HCT116 (cell line): ENCODE measurements around the gene ZDHHC1.

Experiments used
- CEBPB ChIP-seq: IDR thresholded peaks from 2 replicates; pipeline ENCODE4 v1.6.1; 2012; ENCODE audit warnings: low read depth
- CTCF ChIP-seq, 3 experiments: fragments of 200-600 bp in 1 of 3; sonication (generic) in 1 of 3; IDR thresholded peaks in 2 of 3; conservative IDR thresholded peaks in 1 of 3; 2 replicates each; pipeline ENCODE4 v1.5.1; 2012 to 2017; ENCODE audit warnings: low read depth in 2 of 3, low read length in 2 of 3, antibody characterized with exemption in 1 of 3, borderline replicate concordance in 1 of 3, control low read depth in 1 of 3, mild to moderate bottlenecking in 1 of 3, mixed read lengths in 1 of 3, mixed run types in 1 of 3, moderate library complexity in 1 of 3; ENCODE audit not compliant: insufficient read depth in 1 of 3
- EZH2 ChIP-seq: fragments of 200-600 bp; sonication (generic); IDR thresholded peaks from 2 replicates; pipeline ENCODE4 v1.6.1; 2017; ENCODE audit warnings: antibody characterized with exemption, mixed run types
- POLR2A ChIP-seq: IDR thresholded peaks from 2 replicates; pipeline ENCODE4 v1.7.0; 2011; ENCODE audit warnings: borderline replicate concordance; ENCODE audit not compliant: insufficient read depth, insufficient read length; ENCODE audit errors: extremely low read depth
- POLR2AphosphoS5 ChIP-seq: IDR thresholded peaks from 2 replicates; pipeline ENCODE4 v1.6.1; 2011; ENCODE audit warnings: mild to moderate bottlenecking, low read depth, low read length, moderate library complexity
- REST ChIP-seq: IDR thresholded peaks from 2 replicates; pipeline ENCODE4 v1.6.1; 2012; ENCODE audit warnings: low read depth
- YY1 ChIP-seq: IDR thresholded peaks from 2 replicates; pipeline ENCODE4 v1.6.1; 2011; ENCODE audit warnings: low read length, low read depth, moderate library complexity, mild to moderate bottlenecking; ENCODE audit not compliant: insufficient replicate concordance; ENCODE audit errors: extremely low read depth

GRCh38 chr16:67436640-67437193, 20.4 kb upstream of the ZDHHC1 start:
- TF ChIP-seq POLR2A (no peak), EZH2 (no peak), POLR2AphosphoS5 (no peak), YY1 (no peak), REST (no peak), CTCF (IDR thresholded peaks at IDR 0.05 in 2 of 3, conservative IDR thresholded peaks at IDR 0.05 in 1 of 3; ENCODE audit: borderline replicate concordance in 1 of 3, insufficient read depth in 1 of 3, low read depth in 2 of 3, low read length in 2 of 3) (no peak), CEBPB (no peak)
